Measurements from ENCODE around the gene EFNB1. TPM values are rescaled to one million over a fixed set of nuclear protein-coding genes. Genes with fewer than 3 reads are reported as not detected.

Gene EFNB1
- total and polyA plus RNA-seq, 2 donors (not counting 1 experiment from before 2014, with no cell fraction given): 1.5 to 3.2 TPM

DNA sequence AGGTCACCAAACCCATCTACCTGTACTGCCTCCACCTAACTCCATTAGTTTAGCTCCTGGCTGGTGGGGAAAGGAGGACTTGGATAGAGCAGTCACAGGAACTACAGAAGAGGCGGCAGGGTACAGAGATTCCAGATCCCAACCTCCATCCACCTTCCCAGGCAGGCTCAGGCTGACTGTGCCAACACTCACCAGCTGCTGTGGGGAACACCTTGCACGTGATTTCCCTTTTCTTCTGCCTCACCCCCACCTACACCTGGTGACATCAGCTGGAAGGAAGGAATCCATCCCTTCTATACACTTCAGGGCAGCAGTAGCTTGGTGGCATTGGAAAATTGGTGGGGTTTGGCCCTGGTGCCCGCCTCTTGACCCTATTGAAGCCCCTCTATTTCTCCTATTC lies 41.5 kb downstream of the EFNB1 start:
- ATAC-seq (ENCODE audit: low read depth) (no peak), DNase-seq (no peak)
- H2AFZ ChIP-seq (ENCODE audit: insufficient read depth, low read depth, low read length, poor library complexity, severe bottlenecking): no peak overlapping the region
- no peak overlapping the region for H3K4me2 ChIP-seq (replicated peaks; ENCODE audit: low read depth, low read length, poor library complexity, severe bottlenecking)
- ChIA-PET CTCF (interaction anchor here (1.1 kb wide), 1 partner anchor 42 kb away, joined by 3 read pairs; no protein-coding TSS in a partner anchor), POLR2A (no interaction called here)
- Mint-ChIP-seq H3K4me3 (no peak overlapping the region), H3K27me3 (no peaks in the 10 kb centered on the region), H3K4me1 (no peaks in the 10 kb centered on the region), H3K27ac (no peak overlapping the region), H3K9me3 (ENCODE audit: insufficient read depth) (no peaks in the 10 kb centered on the region)
- no peaks in the 10 kb centered on the region for H4K20me1 ChIP-seq (ENCODE audit: control insufficient read depth, insufficient read depth, low read length, poor library complexity, severe bottlenecking)
- no peak overlapping the region for H3K9ac ChIP-seq (ENCODE audit: low read length)
- WGBS (ENCODE audit: insufficient coverage): no CpG with 5 or more reads among the region's 3 CpGs
- H3K4me3 ChIP-seq (ENCODE audit: control extremely low read depth in 1 of 5, extremely low read depth in 1 of 5, insufficient read depth in 1 of 5, low read depth in 2 of 5, low read length in 4 of 5): no peak overlapping the region
- intact Hi-C loops (cut with micrococcal nuclease): no loop called here
- H3K79me2 ChIP-seq (ENCODE audit: control insufficient read depth, insufficient read depth, low read length): no peaks in the 10 kb centered on the region
- no peaks in the 10 kb centered on the region for H3K27me3 ChIP-seq (replicated peaks in 1 of 4; ENCODE audit: control extremely low read depth in 1 of 4, control insufficient read depth in 3 of 4, insufficient read depth in 4 of 4, low read length in 3 of 4)
- H3K9me3 ChIP-seq (ENCODE audit: control extremely low read depth in 1 of 3, control insufficient read depth in 2 of 3, insufficient read depth in 1 of 3, low read length in 2 of 3): no peaks in the 10 kb centered on the region
- H3K36me3 ChIP-seq (replicated peaks in 1 of 2; ENCODE audit: control extremely low read depth in 1 of 2, control insufficient read depth in 1 of 2, extremely low read depth in 1 of 2, insufficient read depth in 2 of 2, low read length in 1 of 2): no peaks in the 10 kb centered on the region
- H3K4me1 ChIP-seq (ENCODE audit: control insufficient read depth in 2 of 2, insufficient read depth in 2 of 2, low read length in 2 of 2): no peaks in the 10 kb centered on the region
- TF ChIP-seq EZH2 (IDR thresholded peaks at IDR 0.05; ENCODE audit: borderline replicate concordance, insufficient read depth, low read depth, low read length, poor library complexity, severe bottlenecking): no peak
- TF ChIP-seq, protein P1, sequence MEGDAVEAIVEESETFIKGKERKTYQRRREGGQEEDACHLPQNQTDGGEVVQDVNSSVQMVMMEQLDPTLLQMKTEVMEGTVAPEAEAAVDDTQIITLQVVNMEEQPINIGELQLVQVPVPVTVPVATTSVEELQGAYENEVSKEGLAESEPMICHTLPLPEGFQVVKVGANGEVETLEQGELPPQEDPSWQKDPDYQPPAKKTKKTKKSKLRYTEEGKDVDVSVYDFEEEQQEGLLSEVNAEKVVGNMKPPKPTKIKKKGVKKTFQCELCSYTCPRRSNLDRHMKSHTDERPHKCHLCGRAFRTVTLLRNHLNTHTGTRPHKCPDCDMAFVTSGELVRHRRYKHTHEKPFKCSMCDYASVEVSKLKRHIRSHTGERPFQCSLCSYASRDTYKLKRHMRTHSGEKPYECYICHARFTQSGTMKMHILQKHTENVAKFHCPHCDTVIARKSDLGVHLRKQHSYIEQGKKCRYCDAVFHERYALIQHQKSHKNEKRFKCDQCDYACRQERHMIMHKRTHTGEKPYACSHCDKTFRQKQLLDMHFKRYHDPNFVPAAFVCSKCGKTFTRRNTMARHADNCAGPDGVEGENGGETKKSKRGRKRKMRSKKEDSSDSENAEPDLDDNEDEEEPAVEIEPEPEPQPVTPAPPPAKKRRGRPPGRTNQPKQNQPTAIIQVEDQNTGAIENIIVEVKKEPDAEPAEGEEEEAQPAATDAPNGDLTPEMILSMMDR (IDR thresholded peaks at IDR 0.05): no peak
- no peak overlapping the region for H3K27ac ChIP-seq (ENCODE audit: low read length in 2 of 2)

DNA sequence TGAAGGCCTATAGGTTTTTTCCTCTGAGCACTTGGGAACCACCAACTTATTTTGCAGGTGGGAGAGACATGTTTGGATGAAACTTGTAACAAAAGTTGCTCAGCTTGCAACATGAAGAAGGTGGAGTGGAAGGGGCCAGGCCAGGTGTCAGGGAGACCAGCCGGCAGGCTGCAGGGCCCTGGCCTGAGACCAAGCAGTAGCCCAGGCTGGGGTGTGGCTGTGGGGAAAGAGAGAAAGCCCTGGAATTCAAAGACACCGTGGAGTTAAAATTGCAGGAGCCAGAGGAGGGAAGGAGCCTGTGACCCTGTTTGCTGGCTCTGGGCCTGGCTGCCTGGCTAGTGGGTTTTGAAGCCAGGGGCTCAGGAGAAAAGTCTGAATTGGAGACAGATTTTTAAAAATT lies 43.4 kb downstream of the EFNB1 start:
- intact Hi-C loops (cut with micrococcal nuclease): no loop called here
- Mint-ChIP-seq H3K4me1 (no peaks in the 10 kb centered on the region), H3K9me3 (ENCODE audit: insufficient read depth) (no peaks in the 10 kb centered on the region), H3K4me3 (no peak overlapping the region), H3K27ac (no peak overlapping the region), H3K27me3 (no peaks in the 10 kb centered on the region)
- no peak overlapping the region for H3K4me3 ChIP-seq (ENCODE audit: control extremely low read depth in 1 of 5, extremely low read depth in 1 of 5, insufficient read depth in 1 of 5, low read depth in 2 of 5, low read length in 4 of 5)
- H3K9me3 ChIP-seq (ENCODE audit: control extremely low read depth in 1 of 3, control insufficient read depth in 2 of 3, insufficient read depth in 1 of 3, low read length in 2 of 3): no peaks in the 10 kb centered on the region
- no peaks in the 10 kb centered on the region for H4K20me1 ChIP-seq (ENCODE audit: control insufficient read depth, insufficient read depth, low read length, poor library complexity, severe bottlenecking)
- DNase-seq: no peak
- WGBS (ENCODE audit: insufficient coverage): 100% methylated on average over 1 of the region's 2 CpGs
- H2AFZ ChIP-seq (ENCODE audit: insufficient read depth, low read depth, low read length, poor library complexity, severe bottlenecking): no peak overlapping the region
- ChIA-PET POLR2A (no interaction called here), CTCF (no interaction called here)
- no peak overlapping the region for H3K9ac ChIP-seq (ENCODE audit: low read length)
- H3K79me2 ChIP-seq (ENCODE audit: control insufficient read depth, insufficient read depth, low read length): no peaks in the 10 kb centered on the region
- TF ChIP-seq, protein P1 (IDR thresholded peaks at IDR 0.05): no peak
- TF ChIP-seq EZH2 (IDR thresholded peaks at IDR 0.05; ENCODE audit: borderline replicate concordance, insufficient read depth, low read depth, low read length, poor library complexity, severe bottlenecking): no peak
- no peaks in the 10 kb centered on the region for H3K4me1 ChIP-seq (ENCODE audit: control insufficient read depth in 2 of 2, insufficient read depth in 2 of 2, low read length in 2 of 2)
- ATAC-seq (ENCODE audit: low read depth): no peak
- H3K27ac ChIP-seq (ENCODE audit: low read length in 2 of 2): no peak overlapping the region
- H3K36me3 ChIP-seq (replicated peaks in 1 of 2; ENCODE audit: control extremely low read depth in 1 of 2, control insufficient read depth in 1 of 2, extremely low read depth in 1 of 2, insufficient read depth in 2 of 2, low read length in 1 of 2): no peaks in the 10 kb centered on the region
- no peaks in the 10 kb centered on the region for H3K27me3 ChIP-seq (replicated peaks in 1 of 4; ENCODE audit: control extremely low read depth in 1 of 4, control insufficient read depth in 3 of 4, insufficient read depth in 4 of 4, low read length in 3 of 4)
- no peak overlapping the region for H3K4me2 ChIP-seq (replicated peaks; ENCODE audit: low read depth, low read length, poor library complexity, severe bottlenecking)
